SK-N-SH (cell line): ENCODE results near the gene LEFTY1. TPM values are rescaled to one million over a fixed set of nuclear protein-coding genes. Genes with fewer than 3 reads are reported as not detected.

Experiments used
- CHD2 ChIP-seq: fragments of 150-350 bp; IDR thresholded peaks from 2 replicates; pipeline ENCODE4 v1.6.1; 2018; ENCODE audit warnings: low read length; ENCODE audit not compliant: partially characterized antibody
- ELF1 ChIP-seq: IDR thresholded peaks from 2 replicates; pipeline ENCODE4 v1.4.0; 2012
- EZH2phosphoT487 ChIP-seq: fragments of 200-600 bp; sonication (generic); IDR thresholded peaks from 2 replicates; pipeline ENCODE4 v1.6.1; 2017; ENCODE audit warnings: low read depth, mixed run types, mild to moderate bottlenecking, antibody characterized with exemption, moderate library complexity, borderline replicate concordance
- FOXJ3 ChIP-seq: sonication (generic); formaldehyde crosslinking; IDR thresholded peaks from 2 replicates; pipeline ENCODE4 v1.5.1; 2020; ENCODE audit warnings: mild to moderate bottlenecking, missing genetic modification reagents
- GATA2 ChIP-seq: sonication (generic); formaldehyde crosslinking; IDR thresholded peaks from 2 replicates; pipeline ENCODE4 v1.5.0; 2020; ENCODE audit warnings: mild to moderate bottlenecking, missing genetic modification reagents
- MAX ChIP-seq: IDR thresholded peaks from 2 replicates; pipeline ENCODE4 v1.4.0; 2012; ENCODE audit warnings: low read depth
- MXI1 ChIP-seq: IDR thresholded peaks from 2 replicates; pipeline ENCODE4 v1.6.1; 2012; ENCODE audit warnings: mild to moderate bottlenecking, low read depth, low read length, improper control_type of control experiment
- NRF1 ChIP-seq: IDR thresholded peaks from 2 replicates; pipeline ENCODE4 v1.6.1; 2012; ENCODE audit warnings: low read depth, mild to moderate bottlenecking, low read length
- RCOR1 ChIP-seq: fragments of 150-350 bp; IDR thresholded peaks from 2 replicates; pipeline ENCODE4 v1.6.1; 2017; ENCODE audit warnings: antibody characterized with exemption, low read length
- SMC3 ChIP-seq: IDR thresholded peaks from 2 replicates; pipeline ENCODE4 v1.6.1; 2012; ENCODE audit warnings: low read depth, low read length, improper control_type of control experiment
- TCF12 ChIP-seq: IDR thresholded peaks from 2 replicates; pipeline ENCODE4 v1.4.0; 2012
- USF1 ChIP-seq: IDR thresholded peaks from 2 replicates; pipeline ENCODE4 v1.4.0; 2012; ENCODE audit warnings: low read depth, borderline replicate concordance
- polyA plus RNA-seq, 3 experiments: library from polyadenylated mRNA; depleted of rRNA; stranded (reverse); fragments of >200 nt; gene quantifications; 2 replicates each; pipeline ENCODE4 v1.2.3, GENCODE V29; 2012
- TF ChIP-seq, protein P1 (sequence below): IDR thresholded peaks from 2 replicates; pipeline ENCODE4 v1.4.0; 2012; ENCODE audit warnings: low read depth, borderline replicate concordance
- TF ChIP-seq, protein P2 (sequence below): fragments of 200-600 bp; sonication (generic); IDR thresholded peaks from 2 replicates; pipeline ENCODE4 v1.6.1; 2017; ENCODE audit warnings: antibody characterized with exemption, mild to moderate bottlenecking, moderate library complexity
- TF ChIP-seq, protein P3 (sequence below): fragments of 150-350 bp; IDR thresholded peaks from 2 replicates; pipeline ENCODE4 v1.6.1; 2017; ENCODE audit warnings: antibody characterized with exemption, low read length, low read depth, borderline replicate concordance

LEFTY1 gene
- polyA plus RNA-seq, 1 of the 3 experiments (the other 2 are of a cell fraction): 0.07 TPM

- TF ChIP-seq, protein P1, sequence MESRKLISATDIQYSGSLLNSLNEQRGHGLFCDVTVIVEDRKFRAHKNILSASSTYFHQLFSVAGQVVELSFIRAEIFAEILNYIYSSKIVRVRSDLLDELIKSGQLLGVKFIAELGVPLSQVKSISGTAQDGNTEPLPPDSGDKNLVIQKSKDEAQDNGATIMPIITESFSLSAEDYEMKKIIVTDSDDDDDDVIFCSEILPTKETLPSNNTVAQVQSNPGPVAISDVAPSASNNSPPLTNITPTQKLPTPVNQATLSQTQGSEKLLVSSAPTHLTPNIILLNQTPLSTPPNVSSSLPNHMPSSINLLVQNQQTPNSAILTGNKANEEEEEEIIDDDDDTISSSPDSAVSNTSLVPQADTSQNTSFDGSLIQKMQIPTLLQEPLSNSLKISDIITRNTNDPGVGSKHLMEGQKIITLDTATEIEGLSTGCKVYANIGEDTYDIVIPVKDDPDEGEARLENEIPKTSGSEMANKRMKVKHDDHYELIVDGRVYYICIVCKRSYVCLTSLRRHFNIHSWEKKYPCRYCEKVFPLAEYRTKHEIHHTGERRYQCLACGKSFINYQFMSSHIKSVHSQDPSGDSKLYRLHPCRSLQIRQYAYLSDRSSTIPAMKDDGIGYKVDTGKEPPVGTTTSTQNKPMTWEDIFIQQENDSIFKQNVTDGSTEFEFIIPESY: no peak
- TF ChIP-seq ELF1 (peak; percentile 83), CHD2 (peak; percentile 40), SMC3 (no peak), MXI1 (peak; percentile 86), EZH2phosphoT487 (no peak), TCF12 (no peak), FOXJ3 (0 out of 2 replicates have a peak, but pooled peaks have one; percentile 10), USF1 (peak; percentile 88), NRF1 (no peak), GATA2 (CRISPR knock-in tag) (no peak), MAX (peak; percentile 90), RCOR1 (no peak; the same call in 1 of the 2 replicates)
- TF ChIP-seq, protein P2, sequence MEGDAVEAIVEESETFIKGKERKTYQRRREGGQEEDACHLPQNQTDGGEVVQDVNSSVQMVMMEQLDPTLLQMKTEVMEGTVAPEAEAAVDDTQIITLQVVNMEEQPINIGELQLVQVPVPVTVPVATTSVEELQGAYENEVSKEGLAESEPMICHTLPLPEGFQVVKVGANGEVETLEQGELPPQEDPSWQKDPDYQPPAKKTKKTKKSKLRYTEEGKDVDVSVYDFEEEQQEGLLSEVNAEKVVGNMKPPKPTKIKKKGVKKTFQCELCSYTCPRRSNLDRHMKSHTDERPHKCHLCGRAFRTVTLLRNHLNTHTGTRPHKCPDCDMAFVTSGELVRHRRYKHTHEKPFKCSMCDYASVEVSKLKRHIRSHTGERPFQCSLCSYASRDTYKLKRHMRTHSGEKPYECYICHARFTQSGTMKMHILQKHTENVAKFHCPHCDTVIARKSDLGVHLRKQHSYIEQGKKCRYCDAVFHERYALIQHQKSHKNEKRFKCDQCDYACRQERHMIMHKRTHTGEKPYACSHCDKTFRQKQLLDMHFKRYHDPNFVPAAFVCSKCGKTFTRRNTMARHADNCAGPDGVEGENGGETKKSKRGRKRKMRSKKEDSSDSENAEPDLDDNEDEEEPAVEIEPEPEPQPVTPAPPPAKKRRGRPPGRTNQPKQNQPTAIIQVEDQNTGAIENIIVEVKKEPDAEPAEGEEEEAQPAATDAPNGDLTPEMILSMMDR: no peak
- TF ChIP-seq, protein P3, sequence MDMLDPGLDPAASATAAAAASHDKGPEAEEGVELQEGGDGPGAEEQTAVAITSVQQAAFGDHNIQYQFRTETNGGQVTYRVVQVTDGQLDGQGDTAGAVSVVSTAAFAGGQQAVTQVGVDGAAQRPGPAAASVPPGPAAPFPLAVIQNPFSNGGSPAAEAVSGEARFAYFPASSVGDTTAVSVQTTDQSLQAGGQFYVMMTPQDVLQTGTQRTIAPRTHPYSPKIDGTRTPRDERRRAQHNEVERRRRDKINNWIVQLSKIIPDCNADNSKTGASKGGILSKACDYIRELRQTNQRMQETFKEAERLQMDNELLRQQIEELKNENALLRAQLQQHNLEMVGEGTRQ: peak; percentile 73
These were observed 35.0 kb upstream of the LEFTY1 start, which contains the start of gene PYCR2 (continued) for GRCh38 chr1:225923692-225924555.
